Measurements from ENCODE around the gene B3GAT1.

The B3GAT1 gene

DNA sequence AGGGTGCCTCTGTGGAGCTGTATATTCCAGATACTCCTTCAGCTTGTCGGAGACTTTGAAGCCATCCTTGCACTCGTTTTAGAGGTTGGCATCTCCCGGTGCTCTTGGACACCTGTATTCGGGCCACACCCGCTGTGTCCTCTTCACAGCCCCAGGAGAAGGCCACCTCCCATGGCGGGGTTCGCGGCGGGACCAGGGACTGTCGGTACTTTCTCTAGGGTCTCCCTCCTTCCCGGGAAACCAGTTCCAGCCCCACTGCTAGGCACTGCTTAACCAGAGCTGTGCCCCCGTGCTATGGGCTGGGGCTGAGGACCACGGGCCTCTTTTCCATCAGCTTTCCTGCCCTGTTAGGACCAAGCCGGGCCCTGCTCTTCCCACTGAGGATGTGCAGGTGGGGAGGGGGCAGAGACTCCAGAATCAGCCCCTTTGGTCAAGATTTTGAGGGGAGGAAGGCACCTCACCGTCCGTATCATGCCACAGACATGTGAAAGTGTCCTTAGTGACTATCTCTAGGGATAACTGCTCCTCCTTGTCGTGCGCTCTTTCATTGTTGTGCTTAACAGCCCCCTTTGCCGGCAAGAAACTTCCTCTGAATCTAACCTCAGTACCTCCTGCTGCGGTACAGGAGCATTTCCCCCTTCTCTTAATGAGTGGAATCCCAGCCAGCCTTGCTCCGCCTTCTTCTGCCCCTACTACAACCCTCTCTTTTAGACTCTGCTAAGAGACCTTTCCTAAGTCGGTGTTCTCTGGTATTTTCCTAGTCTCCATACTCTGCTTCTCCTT lies 1.2 kb upstream of the B3GAT1 start:
- in situ Hi-C loops (cut with MboI; ENCODE audit: low sequenced_read_pairs, unreplicated experiment), result no loop called here
- no peak for TF ChIP-seq CTCF (IDR thresholded peaks at IDR 0.05; ENCODE audit: borderline replicate concordance, control extremely low read depth, extremely low read depth, insufficient read depth, missing control alignments)
- peak; percentile 37 for DNase-seq (ENCODE audit: low spot score)

DNA sequence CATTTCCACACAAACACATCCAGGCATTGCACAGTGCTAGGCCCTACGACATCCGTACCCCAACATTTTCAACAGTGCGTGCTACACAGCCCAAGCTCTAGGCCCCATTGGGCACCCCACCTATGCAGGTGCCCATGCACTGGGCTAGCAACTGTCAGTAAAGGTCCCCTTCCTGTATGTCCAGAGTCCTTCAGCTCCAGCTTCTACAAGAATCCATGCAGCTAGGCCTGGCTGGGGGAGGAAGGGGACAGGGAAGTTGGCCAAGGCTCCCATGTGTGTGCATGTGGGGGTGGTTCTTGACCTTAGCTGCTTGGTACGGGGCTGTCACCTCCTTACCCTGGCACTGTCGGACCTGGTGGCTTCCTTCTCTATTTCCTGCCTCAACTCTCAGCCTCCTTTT lies 1.3 kb downstream of the B3GAT1 start:
- TF ChIP-seq CTCF (IDR thresholded peaks at IDR 0.05; ENCODE audit: borderline replicate concordance, control extremely low read depth, extremely low read depth, insufficient read depth, missing control alignments), result no peak
- no peak for DNase-seq (ENCODE audit: low spot score)
- in situ Hi-C loops (cut with MboI; ENCODE audit: low sequenced_read_pairs, unreplicated experiment), result no loop called here

DNA sequence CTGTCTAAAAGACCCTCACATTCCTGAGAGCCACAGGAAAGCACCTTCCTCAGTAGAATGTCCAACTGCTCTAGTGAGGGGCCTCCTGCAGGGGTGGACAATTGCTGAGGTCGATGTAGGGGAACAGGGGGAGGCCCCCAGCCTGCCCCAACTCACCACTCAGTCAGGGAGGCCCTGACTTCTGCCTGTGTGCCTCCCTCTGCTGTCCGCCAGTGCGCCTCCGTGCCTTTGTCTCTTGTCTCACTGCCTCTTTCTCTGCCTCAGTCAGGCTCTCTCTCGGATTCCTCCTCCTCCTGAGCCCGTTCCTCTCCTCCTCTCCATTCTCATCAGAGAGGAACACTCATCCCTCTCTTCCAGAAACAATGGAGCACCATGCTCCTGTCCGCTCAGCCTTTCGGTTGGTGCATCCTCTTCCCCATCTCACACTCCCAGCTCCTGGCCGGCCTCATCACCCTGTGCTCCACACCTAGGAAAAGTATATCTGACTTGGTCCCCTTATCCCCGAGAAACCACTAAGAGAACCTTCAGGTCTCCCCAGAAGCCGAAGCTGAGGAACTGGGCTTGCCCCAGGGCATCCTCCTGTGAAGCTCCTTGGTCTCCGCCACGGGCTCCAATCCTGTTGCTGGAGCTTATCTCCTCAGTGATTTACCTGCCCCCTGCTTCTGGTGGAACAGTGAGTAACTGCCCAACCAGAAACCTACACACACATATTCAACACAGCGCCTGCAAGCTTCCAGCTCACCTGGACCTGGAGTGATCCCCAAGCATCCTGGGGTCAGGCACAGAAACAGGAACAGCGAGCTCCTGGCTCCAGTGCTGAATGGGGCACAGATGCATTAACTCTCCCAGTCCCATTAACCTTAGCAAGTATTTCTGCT lies 2.3 kb downstream of the B3GAT1 start:
- TF ChIP-seq CTCF (IDR thresholded peaks at IDR 0.05; ENCODE audit: borderline replicate concordance, control extremely low read depth, extremely low read depth, insufficient read depth, missing control alignments), result no peak
- in situ Hi-C loops (cut with MboI; ENCODE audit: low sequenced_read_pairs, unreplicated experiment), result no loop called here
- no peak for DNase-seq (ENCODE audit: low spot score)

DNA sequence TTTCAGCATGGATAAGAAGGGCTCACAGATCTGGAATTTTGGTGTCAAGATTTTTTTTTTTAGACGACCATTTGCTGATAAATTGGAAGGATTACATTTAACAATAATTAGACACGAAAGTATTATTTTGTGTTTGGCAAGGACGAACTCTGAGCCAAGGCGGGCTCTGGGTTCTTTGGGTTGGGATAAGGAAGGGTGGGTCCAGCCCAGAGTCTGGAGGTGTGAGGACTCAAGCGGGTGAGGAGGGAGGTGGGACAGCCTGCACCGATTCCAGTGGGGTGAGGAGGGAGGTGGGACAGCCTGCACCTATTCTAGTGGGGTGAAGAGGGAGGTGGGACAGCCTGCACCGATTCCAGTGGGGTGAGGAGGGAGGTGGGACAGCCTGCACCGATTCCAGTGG lies 4.1 kb downstream of the B3GAT1 start:
- DNase-seq (ENCODE audit: low spot score), result no peak
- in situ Hi-C loops (cut with MboI; ENCODE audit: low sequenced_read_pairs, unreplicated experiment), result no loop called here

GRCh38 chr11:134407321-134407828 lies 4.7 kb downstream of the B3GAT1 start:
- no peak for DNase-seq (ENCODE audit: low spot score)
- in situ Hi-C loops (cut with MboI; ENCODE audit: low sequenced_read_pairs, unreplicated experiment), result no loop called here
- no peak for TF ChIP-seq CTCF (IDR thresholded peaks at IDR 0.05; ENCODE audit: borderline replicate concordance, control extremely low read depth, extremely low read depth, insufficient read depth, missing control alignments)

More for the DNA sequence above, 4.1 kb downstream of the B3GAT1 start:
- no peak for TF ChIP-seq CTCF (IDR thresholded peaks at IDR 0.05; ENCODE audit: borderline replicate concordance, control extremely low read depth, extremely low read depth, insufficient read depth, missing control alignments)

GRCh38 chr11:134406264-134407185 lies 5.5 kb downstream of the B3GAT1 start:
- no peak for DNase-seq (ENCODE audit: low spot score)
- in situ Hi-C loops (cut with MboI; ENCODE audit: low sequenced_read_pairs, unreplicated experiment), result no loop called here

More at GRCh38 chr11:134406264-134407185, 5.5 kb downstream of the B3GAT1 start:
- no peak for TF ChIP-seq CTCF (IDR thresholded peaks at IDR 0.05; ENCODE audit: borderline replicate concordance, control extremely low read depth, extremely low read depth, insufficient read depth, missing control alignments)

All from GM13976 (cell line).